HG02610 (cell line): ENCODE results near the gene UBR4.
A peak's percentile ranks its signal among the peaks of the same experiment; 100 is the strongest.
"Not testable (repeated sequence)": the region's sequence is repeated elsewhere in the genome, so short reads cannot be mapped to it uniquely, and the experiment has no call there.

Experiments
- ATAC-seq: cut with Tn5 transposase; IDR thresholded peaks from one replicate; pipeline ENCODE4 v1.9.1; 2021; ENCODE audit warnings: mild to moderate bottlenecking, moderate library complexity; ENCODE audit not compliant: unreplicated experiment

Gene UBR4

GRCh38 chr1:19191811-19192210, 18.3 kb downstream of the UBR4 start:
- no peak for ATAC-seq

DNA sequence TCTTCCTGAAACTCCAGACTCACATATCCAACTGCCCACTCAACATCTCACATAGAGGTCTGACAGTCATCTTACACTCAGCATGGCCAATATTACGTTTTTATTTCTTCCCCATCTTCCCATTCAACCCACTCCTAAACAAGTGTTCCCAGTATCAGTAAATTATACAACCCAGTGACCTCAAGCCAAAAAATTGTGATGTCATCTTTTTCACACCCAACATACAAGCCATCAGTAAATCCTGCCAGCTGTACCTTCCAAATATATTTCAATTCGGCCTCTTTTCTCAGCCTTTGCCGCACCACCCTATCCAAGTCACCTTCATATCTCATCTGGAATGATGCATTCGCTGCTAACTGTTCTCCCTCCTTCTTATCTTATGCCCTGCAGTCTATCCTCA, 19.6 kb downstream of the UBR4 start:
- ATAC-seq: no peak

- no peak for ATAC-seq
Observed at GRCh38 chr1:19189270-19189669, 20.8 kb downstream of the UBR4 start.

- ATAC-seq: no peak
Observed at GRCh38 chr1:19187852-19188251, 22.2 kb downstream of the UBR4 start.

- ATAC-seq: no peak
Observed at GRCh38 chr1:19186001-19186400, 24.1 kb downstream of the UBR4 start.

DNA sequence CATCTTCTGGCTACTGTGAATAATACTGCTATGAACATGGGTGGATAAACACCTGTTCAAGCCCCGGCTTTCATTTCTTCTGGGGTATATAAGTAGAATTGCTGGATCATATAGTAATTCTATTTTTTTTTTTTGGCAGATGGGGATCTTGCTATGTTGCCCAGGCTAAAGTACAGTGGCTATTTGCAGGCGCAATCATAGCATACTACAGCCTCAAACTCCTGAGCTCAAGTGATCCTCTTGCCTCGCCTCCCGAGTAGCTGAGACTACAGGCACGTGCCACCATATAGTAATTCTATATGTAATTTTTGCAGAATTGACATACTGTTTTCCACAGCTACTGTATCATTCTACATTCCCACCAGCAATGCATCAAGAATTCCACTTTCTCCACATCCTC, 27.8 kb downstream of the UBR4 start:
- ATAC-seq: no peak

GRCh38 chr1:19180265-19180657, 29.8 kb downstream of the UBR4 start:
- not testable (repeated sequence) for ATAC-seq

GRCh38 chr1:19179597-19180264, 30.3 kb downstream of the UBR4 start:
- no peak for ATAC-seq

GRCh38 chr1:19178734-19179398, 31.2 kb downstream of the UBR4 start:
- no peak for ATAC-seq

- ATAC-seq: no peak
Observed at GRCh38 chr1:19177811-19178210, 32.3 kb downstream of the UBR4 start.

GRCh38 chr1:19169642-19170041, 40.4 kb downstream of the UBR4 start:
- ATAC-seq: peak; percentile 56

GRCh38 chr1:19167140-19167539, 42.9 kb downstream of the UBR4 start:
- ATAC-seq: no peak

DNA sequence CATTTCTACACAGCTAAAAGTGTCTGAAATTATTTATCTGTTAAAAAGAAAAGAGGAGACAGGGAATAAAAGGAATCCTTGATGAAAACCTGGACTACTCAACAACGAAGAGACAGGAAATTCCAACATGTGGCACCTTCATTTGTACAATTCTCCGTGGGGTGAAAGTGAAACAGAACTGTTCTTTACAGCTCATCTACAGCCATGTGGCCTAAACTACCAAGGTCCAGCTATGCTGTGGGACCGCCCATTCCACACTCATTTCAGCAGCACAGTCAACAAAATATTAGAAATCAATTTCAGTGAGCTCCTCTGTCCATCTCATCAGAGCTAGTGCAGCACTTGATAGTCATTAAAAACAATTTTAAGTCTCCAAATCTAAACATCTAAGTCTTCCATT, 44.0 kb downstream of the UBR4 start:
- ATAC-seq: no peak

- no peak for ATAC-seq
Observed at GRCh38 chr1:19165501-19165900, 44.6 kb downstream of the UBR4 start.

DNA sequence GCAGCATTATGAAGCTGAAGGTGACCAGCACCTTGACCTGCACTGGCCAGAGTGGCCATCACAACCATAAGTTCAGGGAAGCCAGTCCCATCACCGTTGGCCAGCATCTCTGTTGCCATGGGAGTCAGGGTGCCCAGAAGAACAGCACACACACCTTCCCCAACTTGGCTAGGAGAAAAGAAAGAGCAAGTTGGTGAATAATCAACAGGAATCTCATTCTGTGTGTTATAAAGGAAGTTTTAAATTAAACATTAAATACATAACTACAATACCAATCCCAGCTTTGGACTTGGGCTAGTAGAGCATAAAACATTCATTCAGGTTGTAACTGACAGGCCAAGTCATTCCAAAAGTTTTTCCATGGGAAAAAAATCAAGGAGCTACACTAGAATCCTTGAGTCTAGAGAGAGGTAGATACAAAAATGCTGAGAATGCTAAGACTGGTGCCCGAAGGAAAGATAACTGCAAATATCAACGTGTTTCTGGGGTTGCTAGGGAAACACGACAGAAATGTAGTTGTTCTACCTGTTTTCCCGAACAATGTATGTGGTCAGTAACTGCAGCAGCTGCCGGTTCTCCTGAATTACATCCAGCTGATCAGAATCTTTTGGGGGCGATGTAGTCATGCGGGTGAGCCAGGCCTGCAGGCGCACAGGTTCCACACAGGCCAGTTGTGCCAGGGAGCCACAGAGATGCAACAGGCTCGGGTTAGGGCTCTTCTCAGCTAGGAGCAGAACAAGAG, 45.6 kb downstream of the UBR4 start:
- ATAC-seq: no peak

DNA sequence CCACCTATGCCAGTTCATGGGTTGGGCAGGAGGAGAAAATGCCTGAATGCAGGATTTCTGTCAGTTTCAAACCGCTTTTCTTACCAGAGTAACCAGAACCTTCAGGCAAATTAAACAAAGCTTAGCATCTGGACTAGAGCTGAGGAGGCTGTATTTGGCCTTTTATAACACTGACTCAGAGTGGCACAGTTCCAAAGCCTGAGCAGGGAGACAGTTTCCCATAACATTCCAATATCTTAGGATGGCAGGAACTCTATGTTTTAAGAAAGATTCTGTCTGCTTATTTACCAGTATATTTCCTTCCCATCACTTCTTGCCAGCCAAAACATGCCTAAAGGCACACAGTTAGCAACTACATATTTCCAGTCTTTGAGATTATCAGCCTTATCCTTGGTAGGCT, 46.8 kb downstream of the UBR4 start:
- ATAC-seq: no peak

- no peak for ATAC-seq
Observed at GRCh38 chr1:19160831-19161230, 49.2 kb downstream of the UBR4 start.

GRCh38 chr1:19157653-19158052, 52.4 kb downstream of the UBR4 start:
- no peak for ATAC-seq

DNA sequence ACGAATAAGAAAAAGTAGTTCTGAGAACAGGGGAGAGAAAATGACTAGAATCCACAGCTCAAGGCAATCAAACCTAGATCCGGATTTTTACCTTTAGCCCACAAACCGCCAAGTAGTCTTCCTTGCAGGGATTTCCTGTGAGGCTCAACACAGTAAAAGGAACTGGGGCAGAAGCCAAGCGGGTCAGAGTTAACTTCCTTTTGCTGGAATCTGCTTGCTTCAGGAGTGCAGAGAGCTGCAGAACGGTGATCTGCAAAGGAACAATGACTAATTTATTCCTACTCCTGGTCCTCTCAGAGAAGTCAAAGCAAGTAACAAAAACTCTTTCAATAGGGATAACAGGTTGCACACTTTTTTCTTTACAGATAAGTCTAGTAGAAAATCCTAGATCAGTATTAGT, 53.4 kb downstream of the UBR4 start:
- no peak for ATAC-seq

DNA sequence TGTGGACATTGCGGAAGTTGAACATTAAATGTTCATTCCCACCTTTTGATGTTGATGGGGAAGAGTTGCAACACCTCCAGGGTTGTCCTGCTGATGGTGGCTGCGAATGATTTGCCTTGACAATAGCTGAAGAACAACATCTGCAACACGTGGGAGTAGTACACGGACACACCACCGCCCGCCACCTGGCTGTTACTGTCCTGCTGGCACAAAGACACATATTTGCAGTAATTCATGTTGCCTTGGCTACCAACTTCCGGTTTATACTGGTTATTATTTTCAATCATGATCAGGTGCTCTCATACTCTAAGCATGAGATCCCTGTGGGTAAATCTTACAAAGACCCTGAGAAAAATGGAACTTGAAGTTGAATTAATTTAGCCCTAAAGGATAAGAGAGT, 55.2 kb downstream of the UBR4 start:
- no peak for ATAC-seq

- ATAC-seq: no peak
Observed at GRCh38 chr1:19153169-19153568, 56.9 kb downstream of the UBR4 start.

DNA sequence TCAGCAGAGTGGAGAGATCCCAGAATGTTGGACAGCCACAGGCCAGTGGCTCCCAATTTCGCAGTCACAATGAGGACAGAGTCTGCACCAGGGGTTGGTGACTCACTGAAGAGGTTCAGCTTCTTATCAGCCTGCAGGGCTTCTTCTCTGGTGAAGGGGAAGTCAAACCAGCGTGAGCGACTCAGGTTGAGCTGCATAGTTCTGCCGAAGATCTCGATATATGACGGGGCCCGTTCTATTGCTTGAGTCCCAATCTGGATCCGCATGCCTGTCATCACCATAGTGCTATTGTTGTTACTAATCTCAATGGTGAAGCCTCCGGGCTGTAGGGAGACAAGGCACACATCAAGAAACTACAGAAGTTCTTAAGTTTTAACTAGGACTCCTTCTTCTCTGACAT, 58.5 kb downstream of the UBR4 start:
- no peak for ATAC-seq
